ENCODE measurements around the gene HAO2. TPM values are rescaled to one million over a fixed set of nuclear protein-coding genes. Genes with fewer than 3 reads are reported as not detected.

HAO2 gene
- total RNA-seq (2014; rRNA removed; shearing (Covaris generic)) (not detected in 2 replicates), polyA plus RNA-seq (2016; fragmentation: Nextera tagmentation; extraction: Ambion mirVana) (not detected in 2 replicates)
- long read RNA-seq, result 0 reads

DNA sequence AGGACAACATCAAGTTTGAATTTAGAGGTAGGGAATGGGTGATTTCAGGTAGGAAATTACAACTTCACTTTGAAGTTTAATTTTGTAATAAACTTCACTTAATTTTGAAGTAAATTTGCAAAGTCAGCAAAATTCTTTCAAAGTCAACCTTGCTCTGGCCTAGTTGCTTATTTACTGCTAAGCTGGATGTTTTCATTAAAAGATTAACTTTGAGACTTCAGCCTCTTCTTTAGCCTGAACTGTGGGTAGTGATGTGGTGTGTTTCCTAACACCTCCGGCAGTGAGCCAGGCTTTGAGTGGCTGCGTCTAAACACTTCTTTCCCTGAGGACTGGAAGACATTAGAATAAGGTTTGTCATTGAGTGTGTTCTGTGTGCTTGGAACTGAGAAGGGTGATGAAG, at the start of gene HAO2:
Gene HAO2 (plus strand): TSS at position 232 of the 400 bp plus-strand sequence. CDS start 12,301 bp downstream, outside the sequence.
- no peak for ATAC-seq
- no peak for DNase-seq (ENCODE audit: low spot score)
- peaks cover 5% of the 10 kb centered on the region; the same call in 1 of the 2 replicates for H3K9me2 ChIP-seq (ENCODE audit: insufficient read depth)
- Mint-ChIP-seq H3K27ac (no peak within 1 kb of the TSS), H3K4me3 (no peak within 1 kb of the TSS), H3K36me3 (ENCODE audit: low read depth) (no peaks in the 10 kb centered on the region), H3K9me3 (no peaks in the 10 kb centered on the region), H3K4me1 (peaks cover 29% of the 10 kb centered on the region), H3K27me3 (ENCODE audit: insufficient read depth, low read depth, poor library complexity) (no peaks in the 10 kb centered on the region)
- H3K27ac ChIP-seq (ENCODE audit: low read depth), result no peak within 1 kb of the TSS
- H4K20me1 ChIP-seq (replicated peaks; ENCODE audit: insufficient read depth), result no peaks in the 10 kb centered on the region
- H3K4me2 ChIP-seq, result no peak within 1 kb of the TSS
- H3K4me3 ChIP-seq, result no peak within 1 kb of the TSS
- no peaks in the 10 kb centered on the region for H3K27me3 ChIP-seq (ENCODE audit: insufficient read depth)
- peaks cover 11% of the 10 kb centered on the region for H3K4me1 ChIP-seq (ENCODE audit: insufficient read depth)
- no peaks in the 10 kb centered on the region for H3K79me2 ChIP-seq (replicated peaks; ENCODE audit: insufficient read depth)
- no peaks in the 10 kb centered on the region for H3K36me3 ChIP-seq (ENCODE audit: insufficient read depth)
- H3F3A ChIP-seq (replicated peaks; ENCODE audit: low read depth), result no peaks in the 10 kb centered on the region
- peak within 1 kb of the TSS; percentile 83 for H2AFZ ChIP-seq
- no peak for TF ChIP-seq ZNF114 (CRISPR knock-in tag; IDR thresholded peaks at IDR 0.05)
- no peak for TF ChIP-seq CREB1 (CRISPR knock-in tag; IDR thresholded peaks at IDR 0.05; ENCODE audit: low read depth)
- no peak for TF ChIP-seq EZH2phosphoT487 (IDR thresholded peaks at IDR 0.05; ENCODE audit: unreplicated experiment)
- TF ChIP-seq NANOG (IDR thresholded peaks at IDR 0.05; ENCODE audit: borderline replicate concordance), result no peak
- no peak for TF ChIP-seq ZNF331 (CRISPR knock-in tag; IDR thresholded peaks at IDR 0.05; ENCODE audit: low read depth)
- TF ChIP-seq, protein P1, sequence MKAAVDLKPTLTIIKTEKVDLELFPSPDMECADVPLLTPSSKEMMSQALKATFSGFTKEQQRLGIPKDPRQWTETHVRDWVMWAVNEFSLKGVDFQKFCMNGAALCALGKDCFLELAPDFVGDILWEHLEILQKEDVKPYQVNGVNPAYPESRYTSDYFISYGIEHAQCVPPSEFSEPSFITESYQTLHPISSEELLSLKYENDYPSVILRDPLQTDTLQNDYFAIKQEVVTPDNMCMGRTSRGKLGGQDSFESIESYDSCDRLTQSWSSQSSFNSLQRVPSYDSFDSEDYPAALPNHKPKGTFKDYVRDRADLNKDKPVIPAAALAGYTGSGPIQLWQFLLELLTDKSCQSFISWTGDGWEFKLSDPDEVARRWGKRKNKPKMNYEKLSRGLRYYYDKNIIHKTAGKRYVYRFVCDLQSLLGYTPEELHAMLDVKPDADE (IDR thresholded peaks at IDR 0.05), result no peak
- TF ChIP-seq EZH2 (IDR thresholded peaks at IDR 0.05; ENCODE audit: low read depth, unreplicated experiment), result no peak
- TF ChIP-seq, protein P2, sequence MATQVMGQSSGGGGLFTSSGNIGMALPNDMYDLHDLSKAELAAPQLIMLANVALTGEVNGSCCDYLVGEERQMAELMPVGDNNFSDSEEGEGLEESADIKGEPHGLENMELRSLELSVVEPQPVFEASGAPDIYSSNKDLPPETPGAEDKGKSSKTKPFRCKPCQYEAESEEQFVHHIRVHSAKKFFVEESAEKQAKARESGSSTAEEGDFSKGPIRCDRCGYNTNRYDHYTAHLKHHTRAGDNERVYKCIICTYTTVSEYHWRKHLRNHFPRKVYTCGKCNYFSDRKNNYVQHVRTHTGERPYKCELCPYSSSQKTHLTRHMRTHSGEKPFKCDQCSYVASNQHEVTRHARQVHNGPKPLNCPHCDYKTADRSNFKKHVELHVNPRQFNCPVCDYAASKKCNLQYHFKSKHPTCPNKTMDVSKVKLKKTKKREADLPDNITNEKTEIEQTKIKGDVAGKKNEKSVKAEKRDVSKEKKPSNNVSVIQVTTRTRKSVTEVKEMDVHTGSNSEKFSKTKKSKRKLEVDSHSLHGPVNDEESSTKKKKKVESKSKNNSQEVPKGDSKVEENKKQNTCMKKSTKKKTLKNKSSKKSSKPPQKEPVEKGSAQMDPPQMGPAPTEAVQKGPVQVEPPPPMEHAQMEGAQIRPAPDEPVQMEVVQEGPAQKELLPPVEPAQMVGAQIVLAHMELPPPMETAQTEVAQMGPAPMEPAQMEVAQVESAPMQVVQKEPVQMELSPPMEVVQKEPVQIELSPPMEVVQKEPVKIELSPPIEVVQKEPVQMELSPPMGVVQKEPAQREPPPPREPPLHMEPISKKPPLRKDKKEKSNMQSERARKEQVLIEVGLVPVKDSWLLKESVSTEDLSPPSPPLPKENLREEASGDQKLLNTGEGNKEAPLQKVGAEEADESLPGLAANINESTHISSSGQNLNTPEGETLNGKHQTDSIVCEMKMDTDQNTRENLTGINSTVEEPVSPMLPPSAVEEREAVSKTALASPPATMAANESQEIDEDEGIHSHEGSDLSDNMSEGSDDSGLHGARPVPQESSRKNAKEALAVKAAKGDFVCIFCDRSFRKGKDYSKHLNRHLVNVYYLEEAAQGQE (IDR thresholded peaks at IDR 0.05; ENCODE audit: unreplicated experiment), result no peak
- no peak for TF ChIP-seq JUNB (IDR thresholded peaks at IDR 0.05; ENCODE audit: unreplicated experiment)
- TF ChIP-seq, protein P3, sequence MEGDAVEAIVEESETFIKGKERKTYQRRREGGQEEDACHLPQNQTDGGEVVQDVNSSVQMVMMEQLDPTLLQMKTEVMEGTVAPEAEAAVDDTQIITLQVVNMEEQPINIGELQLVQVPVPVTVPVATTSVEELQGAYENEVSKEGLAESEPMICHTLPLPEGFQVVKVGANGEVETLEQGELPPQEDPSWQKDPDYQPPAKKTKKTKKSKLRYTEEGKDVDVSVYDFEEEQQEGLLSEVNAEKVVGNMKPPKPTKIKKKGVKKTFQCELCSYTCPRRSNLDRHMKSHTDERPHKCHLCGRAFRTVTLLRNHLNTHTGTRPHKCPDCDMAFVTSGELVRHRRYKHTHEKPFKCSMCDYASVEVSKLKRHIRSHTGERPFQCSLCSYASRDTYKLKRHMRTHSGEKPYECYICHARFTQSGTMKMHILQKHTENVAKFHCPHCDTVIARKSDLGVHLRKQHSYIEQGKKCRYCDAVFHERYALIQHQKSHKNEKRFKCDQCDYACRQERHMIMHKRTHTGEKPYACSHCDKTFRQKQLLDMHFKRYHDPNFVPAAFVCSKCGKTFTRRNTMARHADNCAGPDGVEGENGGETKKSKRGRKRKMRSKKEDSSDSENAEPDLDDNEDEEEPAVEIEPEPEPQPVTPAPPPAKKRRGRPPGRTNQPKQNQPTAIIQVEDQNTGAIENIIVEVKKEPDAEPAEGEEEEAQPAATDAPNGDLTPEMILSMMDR (conservative IDR thresholded peaks at IDR 0.05; ENCODE audit: low read depth in 2 of 2), result no peak
- no peak for TF ChIP-seq POLR2AphosphoS5 (IDR thresholded peaks at IDR 0.05; ENCODE audit: low read depth)
- no peak for TF ChIP-seq STAT1 (IDR thresholded peaks at IDR 0.05; ENCODE audit: unreplicated experiment)
- TF ChIP-seq ZNF462 (CRISPR knock-in tag; IDR thresholded peaks at IDR 0.05), result no peak
